GM19452 (cell line): Measurements from ENCODE around the gene LCE3A.
"Not testable (repeated sequence)": the region's sequence is repeated elsewhere in the genome, so short reads cannot be mapped to it uniquely, and the experiment has no call there.

Experiments
- ATAC-seq: cut with Tn5 transposase; IDR thresholded peaks from one replicate; pipeline ENCODE4 v1.9.1; 2021; ENCODE audit not compliant: unreplicated experiment

The LCE3A gene

GRCh38 chr1:152622803-152623202 lies at the start of gene LCE3A:
LCE3A (minus strand) TSS chr1:152623103; CDS start chr1:152623103, 0 bp downstream.
- ATAC-seq: no peak

GRCh38 chr1:152667648-152668047 lies 44.7 kb upstream of the LCE3A start:
- ATAC-seq: no peak

- not testable (repeated sequence) for ATAC-seq
Observed at GRCh38 chr1:152666171-152666570, 43.3 kb upstream of the LCE3A start.

- no peak for ATAC-seq
Observed at GRCh38 chr1:152663098-152663497, 40.2 kb upstream of the LCE3A start, which contains the start of gene LCE2D. LCE2D (plus strand) TSS chr1:152663380; CDS start chr1:152664106, 726 bp downstream.

- ATAC-seq: no peak
Observed at GRCh38 chr1:152658649-152659048, 35.7 kb upstream of the LCE3A start.

GRCh38 chr1:152657677-152658076 lies 34.8 kb upstream of the LCE3A start:
- ATAC-seq: no peak

GRCh38 chr1:152656459-152656858 lies 33.6 kb upstream of the LCE3A start:
- no peak for ATAC-seq

GRCh38 chr1:152654110-152654509 lies 31.2 kb upstream of the LCE3A start:
- ATAC-seq: no peak

- no peak for ATAC-seq
Observed at GRCh38 chr1:152646656-152647055, 23.8 kb upstream of the LCE3A start.

- ATAC-seq: no peak
Observed at GRCh38 chr1:152645146-152645545, 22.2 kb upstream of the LCE3A start.

GRCh38 chr1:152643945-152644344 lies 21.0 kb upstream of the LCE3A start:
- ATAC-seq: no peak

- no peak for ATAC-seq
Observed at GRCh38 chr1:152640351-152640750, 17.4 kb upstream of the LCE3A start.

- ATAC-seq: no peak
Observed at GRCh38 chr1:152630596-152630995, 7.7 kb upstream of the LCE3A start.

GRCh38 chr1:152626744-152627143 lies 3.8 kb upstream of the LCE3A start:
- no peak for ATAC-seq

GRCh38 chr1:152623203-152623844 lies 421 bp upstream of the LCE3A start:
- no peak for ATAC-seq

- no peak for ATAC-seq
Observed at GRCh38 chr1:152621993-152622392, 910 bp downstream of the LCE3A start.

- no peak for ATAC-seq
Observed at GRCh38 chr1:152613511-152613910, 9.4 kb downstream of the LCE3A start, which contains the start of gene LCE3B. LCE3B (plus strand) TSS chr1:152613811; CDS start chr1:152613811, 0 bp downstream.

GRCh38 chr1:152599934-152600333 lies 23.0 kb downstream of the LCE3A start, which contains the start of gene LCE3C:
LCE3C (plus strand) TSS chr1:152600234; CDS start chr1:152600732, 498 bp downstream.
- no peak for ATAC-seq

- no peak for ATAC-seq
Observed at GRCh38 chr1:152596986-152597385, 25.9 kb downstream of the LCE3A start.

- ATAC-seq: no peak
Observed at GRCh38 chr1:152585586-152585985, 37.3 kb downstream of the LCE3A start.

- no peak for ATAC-seq
Observed at GRCh38 chr1:152582647-152583046, 40.3 kb downstream of the LCE3A start.

GRCh38 chr1:152580433-152580832 lies 42.5 kb downstream of the LCE3A start, which contains the start of gene LCE3D:
LCE3D (minus strand) TSS chr1:152580516; CDS start chr1:152579936, 580 bp downstream.
- ATAC-seq: no peak

GRCh38 chr1:152579526-152579925 lies 43.4 kb downstream of the LCE3A start:
- not testable (repeated sequence) for ATAC-seq
